Measurements from ENCODE around the gene SLC52A3.

GRCh38 chr20:776165-776564, 7.9 kb upstream of the SLC52A3 start:
- TF ChIP-seq MAX (IDR thresholded peaks at IDR 0.05), result no peak
- TF ChIP-seq PBX3 (IDR thresholded peaks at IDR 0.05), result no peak
- TF ChIP-seq SMC3 (IDR thresholded peaks at IDR 0.05), result no peak
- no peak for TF ChIP-seq EP300 (IDR thresholded peaks at IDR 0.05)
- no peak for TF ChIP-seq CTCF (IDR thresholded peaks at IDR 0.05)
- TF ChIP-seq PHF8 (IDR thresholded peaks at IDR 0.05; ENCODE audit: borderline replicate concordance, low read depth), result no peak
- TF ChIP-seq USF2 (IDR thresholded peaks at IDR 0.05), result no peak
- no peak for TF ChIP-seq KDM1A (IDR thresholded peaks at IDR 0.05; ENCODE audit: low read depth)
